GM18508 (cell line): ENCODE measurements around the gene RYR3.

Experiments used
- ATAC-seq: cut with Tn5 transposase; IDR thresholded peaks from one replicate; pipeline ENCODE4 v1.9.1; 2021; ENCODE audit warnings: moderate number of reproducible peaks; ENCODE audit not compliant: insufficient read depth, unreplicated experiment

Gene RYR3

DNA sequence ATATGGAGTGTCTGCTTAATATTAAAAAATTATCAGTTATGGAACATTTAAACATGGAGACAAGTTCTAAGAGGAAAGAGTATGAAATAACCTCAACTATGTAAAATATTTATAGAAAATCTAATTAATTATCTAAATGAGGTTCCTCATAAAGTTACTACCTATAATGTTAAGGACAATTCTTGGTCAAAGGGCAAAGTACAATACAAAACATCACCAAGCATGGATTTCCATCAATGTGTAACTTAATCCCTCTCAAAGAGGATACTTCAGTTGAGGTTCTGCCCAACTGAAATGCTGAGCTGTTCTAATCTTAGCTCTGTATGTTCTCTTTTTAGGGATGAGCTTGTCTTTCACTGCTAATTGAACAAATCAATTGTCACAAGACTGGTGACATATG is 601.6 kb downstream of the RYR3 start:
- ATAC-seq: no peak

DNA sequence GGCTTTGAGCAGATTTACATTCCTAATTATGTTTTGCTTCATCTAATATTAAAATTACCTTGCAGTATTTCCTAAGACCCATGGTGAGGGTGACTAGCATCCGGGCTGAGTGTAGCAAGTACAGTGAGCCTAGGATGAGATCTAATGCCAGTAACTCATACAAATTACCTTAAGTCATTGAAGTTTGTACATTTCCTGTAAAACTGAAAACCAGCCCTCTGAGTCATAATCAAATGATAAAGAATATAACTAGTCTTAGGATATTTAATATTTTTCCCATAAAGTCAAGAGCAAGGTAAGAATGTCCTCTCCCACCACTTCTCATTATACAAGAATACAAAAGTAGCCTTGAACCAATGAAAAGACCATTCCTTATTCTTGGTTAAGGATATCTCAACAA is 602.7 kb downstream of the RYR3 start:
- no peak for ATAC-seq
